CD4-positive, alpha-beta T cell treated with Interleukin-10 for 1 hour (primary cell): Measurements from ENCODE around the gene RPL27A.

Source experiments
- DNase-seq: peaks from one replicate; pipeline ENCODE4 v3.0.0-alpha.2; 2020

Gene RPL27A

GRCh38 chr11:8676458-8676857 is 6.1 kb upstream of the RPL27A start:
- no peak for DNase-seq

GRCh38 chr11:8679006-8679405 is 3.6 kb upstream of the RPL27A start:
- no peak for DNase-seq

GRCh38 chr11:8681837-8682302 is 722 bp upstream of the RPL27A start:
- no peak for DNase-seq

GRCh38 chr11:8683115-8683807 is 669 bp downstream of the RPL27A start:
- DNase-seq, result no peak

- DNase-seq, result no peak
Measured at GRCh38 chr11:8684600-8685290, 2.2 kb downstream of the RPL27A start.

GRCh38 chr11:8685306-8685705 is 2.7 kb downstream of the RPL27A start:
- no peak for DNase-seq

- no peak for DNase-seq
Measured at GRCh38 chr11:8685820-8686219, 3.2 kb downstream of the RPL27A start.

GRCh38 chr11:8686325-8686724 is 3.7 kb downstream of the RPL27A start:
- no peak for DNase-seq

GRCh38 chr11:8688414-8689362 is 6.1 kb downstream of the RPL27A start:
- DNase-seq, result peak; percentile 87

- no peak for DNase-seq
Measured at GRCh38 chr11:8689726-8690255, 7.2 kb downstream of the RPL27A start.

GRCh38 chr11:8690374-8691342 is 8.1 kb downstream of the RPL27A start:
- no peak for DNase-seq

GRCh38 chr11:8691601-8692000 is 9.0 kb downstream of the RPL27A start:
- no peak for DNase-seq

GRCh38 chr11:8692417-8692816 is 9.8 kb downstream of the RPL27A start:
- no peak for DNase-seq

GRCh38 chr11:8693010-8693551 is 10.5 kb downstream of the RPL27A start:
- DNase-seq, result no peak

GRCh38 chr11:8693555-8693954 is 11.0 kb downstream of the RPL27A start:
- no peak for DNase-seq

- no peak for DNase-seq
Measured at GRCh38 chr11:8694137-8694536, 11.5 kb downstream of the RPL27A start.

GRCh38 chr11:8697054-8697453 is 14.5 kb downstream of the RPL27A start:
- no peak for DNase-seq

GRCh38 chr11:8698379-8698851 is 15.8 kb downstream of the RPL27A start:
- no peak for DNase-seq

GRCh38 chr11:8698917-8699441 is 16.4 kb downstream of the RPL27A start:
- DNase-seq, result no peak

GRCh38 chr11:8699903-8700302 is 17.3 kb downstream of the RPL27A start:
- no peak for DNase-seq
